ENCODE results near the gene HCK.

- TF ChIP-seq CTCF (IDR thresholded peaks at IDR 0.05): no peak
- no peak for TF ChIP-seq POLR2A (IDR thresholded peaks at IDR 0.05)
Measured at GRCh38 chr20:32126919-32127318, 74.9 kb downstream of the HCK start.

Data from esophagus squamous epithelium (tissue), 4 donors.